NAMALWA (cell line): ENCODE data around the gene UBE2K.
A peak's percentile ranks its signal among the peaks of the same experiment; 100 is the strongest.
"Not testable (repeated sequence)": the region's sequence is repeated elsewhere in the genome, so short reads cannot be mapped to it uniquely, and the experiment has no call there.

Source experiments
- DNase-seq: peaks from one replicate; pipeline ENCODE4 v3.0.0-alpha.2; 2015; ENCODE audit warnings: low spot score

UBE2K gene

DNA sequence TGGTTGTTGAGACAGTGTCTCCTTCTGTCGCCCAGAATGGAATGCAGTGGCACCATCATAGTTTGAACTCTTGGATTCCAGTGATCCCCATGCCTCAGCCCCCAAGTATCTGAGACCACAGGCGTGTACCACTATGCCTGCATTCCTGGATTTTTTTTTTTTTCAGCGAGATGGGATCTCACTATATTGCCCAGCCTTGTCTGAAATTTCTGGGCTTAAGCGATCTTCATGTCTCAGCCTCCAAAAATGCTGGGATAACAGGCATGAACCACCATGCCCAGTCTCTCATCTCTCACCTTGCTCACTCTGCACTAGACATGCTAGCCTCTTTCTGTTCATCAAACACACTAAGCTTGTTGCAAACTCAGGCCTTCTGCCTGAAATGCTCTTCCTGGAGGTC lies 104.1 kb downstream of the UBE2K start:
- DNase-seq: no peak

DNA sequence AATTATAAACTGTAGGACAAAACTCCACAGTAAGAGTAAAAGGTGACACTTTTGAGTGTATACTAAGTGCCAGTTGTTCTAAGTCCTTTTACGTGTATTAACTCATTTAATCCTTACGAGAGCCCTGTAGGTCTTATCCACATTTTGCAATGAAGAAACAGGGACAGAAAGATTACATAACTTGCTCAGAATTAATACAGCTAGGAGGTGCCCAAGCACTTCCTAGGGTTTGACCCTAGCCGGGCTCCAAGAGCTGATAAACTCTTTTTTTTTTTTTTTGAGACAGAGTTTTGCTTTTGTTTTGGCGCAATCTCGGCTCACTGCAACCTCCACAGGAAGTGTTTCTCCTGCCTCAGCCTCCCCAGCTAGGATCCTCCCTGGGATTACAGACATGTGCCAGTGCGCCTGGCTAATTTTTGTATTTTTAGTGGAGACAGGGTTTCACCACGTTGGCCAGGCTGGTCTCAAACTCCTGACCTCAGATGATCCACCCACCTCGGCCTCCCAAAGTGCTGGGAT lies 110.4 kb downstream of the UBE2K start:
- DNase-seq: no peak

DNA sequence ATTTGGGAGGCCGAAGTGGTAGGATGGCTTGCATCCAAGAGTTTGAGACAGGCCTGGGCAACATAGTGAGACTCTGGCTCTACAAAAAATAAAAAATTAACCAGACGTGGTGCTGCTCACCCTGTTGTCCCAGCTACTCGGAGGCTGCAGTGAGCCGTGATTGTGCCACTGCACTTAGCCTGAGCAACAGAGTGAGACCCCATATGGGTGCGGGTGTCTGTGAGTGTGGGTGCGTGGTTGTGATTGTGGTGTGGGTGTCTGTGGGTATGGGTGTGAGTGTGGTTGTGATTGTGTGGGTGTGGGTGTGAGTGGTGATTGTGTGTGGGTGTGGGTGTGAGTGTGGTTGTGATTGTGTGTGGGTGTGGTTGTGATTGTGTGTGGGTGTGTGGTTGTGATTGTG lies 114.6 kb downstream of the UBE2K start:
- no peak for DNase-seq

DNA sequence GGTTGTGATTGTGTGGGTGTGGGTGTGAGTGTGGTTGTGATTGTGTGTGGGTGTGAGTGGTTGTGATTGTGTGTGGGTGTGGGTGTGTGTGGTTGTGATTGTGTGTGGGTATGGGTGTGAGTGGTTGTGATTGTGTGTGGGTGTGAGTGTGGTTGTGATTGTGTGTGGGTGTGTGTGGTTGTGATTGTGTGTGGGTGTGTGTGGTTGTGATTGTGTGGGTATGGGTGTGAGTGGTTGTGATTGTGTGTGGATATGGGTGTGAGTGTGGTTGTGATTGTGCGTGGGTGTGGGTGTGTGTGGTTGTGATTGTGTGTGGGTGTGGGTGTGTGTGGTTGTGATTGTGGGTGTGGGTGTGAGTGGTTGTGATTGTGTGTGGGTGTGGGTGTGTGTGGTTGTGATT lies 115.1 kb downstream of the UBE2K start:
- DNase-seq: not testable (repeated sequence)

DNA sequence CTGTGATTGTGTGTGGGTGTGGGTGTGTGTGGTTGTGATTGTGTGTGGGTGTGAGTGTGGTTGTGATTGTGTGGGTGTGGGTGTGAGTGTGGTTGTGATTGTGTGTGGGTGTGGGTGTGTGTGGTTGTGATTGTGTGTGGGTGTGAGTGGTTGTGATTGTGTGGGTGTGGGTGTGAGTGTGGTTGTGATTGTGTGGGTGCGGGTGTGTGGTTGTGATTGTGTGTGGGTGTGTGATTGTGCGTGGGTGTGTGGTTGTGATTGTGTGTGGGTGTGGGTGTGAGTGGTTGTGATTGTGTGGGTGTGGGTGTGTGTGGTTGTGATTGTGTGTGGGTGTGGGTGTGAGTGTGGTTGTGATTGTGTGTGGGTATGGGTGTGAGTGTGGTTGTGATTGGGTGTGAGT lies 115.8 kb downstream of the UBE2K start:
- DNase-seq: not testable (repeated sequence)

DNA sequence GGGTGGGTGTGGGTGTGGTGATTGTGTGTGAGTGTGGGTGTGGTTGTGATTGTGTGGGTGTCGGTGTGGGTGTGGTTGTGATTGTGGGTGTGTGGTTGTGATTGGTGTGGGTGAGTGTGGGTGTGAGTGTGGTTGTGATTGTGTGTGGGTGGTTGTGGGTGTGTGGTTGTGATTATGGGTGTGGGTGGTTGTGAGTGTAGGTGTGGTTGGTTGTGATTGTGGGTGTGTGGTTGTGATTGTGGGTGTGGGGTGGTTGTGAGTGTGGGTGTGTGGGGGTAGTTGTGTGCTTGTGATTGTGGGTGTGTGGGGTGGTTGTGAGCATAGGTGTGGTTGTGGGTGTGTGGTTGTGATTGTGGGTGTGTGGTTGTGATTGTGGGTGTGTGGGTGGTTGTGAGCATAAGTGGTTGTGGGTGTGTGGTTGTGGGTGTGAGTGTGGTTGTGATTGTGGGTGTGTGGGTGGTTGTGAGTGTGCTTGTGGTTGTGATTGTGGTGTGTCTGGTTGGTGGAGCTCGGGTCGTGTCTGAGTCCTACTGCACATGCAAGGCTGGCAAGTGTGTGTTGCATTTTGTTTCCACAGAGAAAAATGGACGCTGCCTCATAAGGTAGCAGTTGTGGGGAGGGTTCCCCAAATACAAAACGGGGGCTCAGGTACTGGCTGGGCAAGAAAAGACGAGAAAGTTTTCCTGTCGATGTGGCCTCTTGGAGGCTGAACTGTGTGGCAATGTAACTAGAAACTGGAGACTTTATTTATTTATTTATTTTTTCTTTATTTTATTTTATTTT lies 116.7 kb downstream of the UBE2K start:
- DNase-seq: peak; percentile 61

DNA sequence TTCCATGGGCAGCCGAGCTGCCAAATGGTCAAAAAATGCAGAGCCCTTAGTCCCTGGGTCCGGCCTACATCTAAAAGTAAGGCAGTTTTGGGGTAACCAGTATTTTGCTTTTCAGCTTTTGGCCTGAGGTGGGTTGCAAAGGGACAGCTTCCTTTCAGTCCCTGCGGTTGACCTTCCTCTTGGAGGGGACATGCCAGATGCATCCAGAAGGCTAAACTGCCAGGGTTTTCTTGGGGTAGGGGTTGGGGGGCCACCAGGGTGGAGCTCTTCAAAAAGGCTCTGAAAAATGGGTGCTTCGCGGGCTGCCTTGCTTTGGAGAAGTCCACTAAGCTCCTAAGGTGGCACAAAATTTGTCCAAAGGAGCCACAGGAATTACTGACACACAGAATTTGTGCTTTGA lies 120.7 kb downstream of the UBE2K start:
- no peak for DNase-seq

DNA sequence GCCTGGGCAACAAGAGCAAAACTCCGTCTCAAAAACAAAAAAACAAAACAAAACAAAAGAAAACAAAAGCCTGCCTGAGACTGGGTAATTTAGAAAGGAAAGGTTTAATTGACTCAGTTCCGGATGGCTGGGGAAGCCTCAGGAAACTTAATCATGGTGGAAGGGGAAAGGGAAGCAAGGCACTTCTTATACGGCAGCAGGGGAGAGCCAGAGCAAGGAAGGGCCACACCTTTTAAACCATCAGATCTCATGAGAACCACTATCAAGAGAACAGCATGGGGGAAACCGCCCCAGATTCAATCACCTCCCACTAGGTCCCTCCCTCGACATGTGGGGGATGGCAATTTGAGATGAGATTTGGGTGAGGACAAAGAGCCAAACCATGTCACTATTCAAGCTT lies 122.2 kb downstream of the UBE2K start:
- DNase-seq: no peak

DNA sequence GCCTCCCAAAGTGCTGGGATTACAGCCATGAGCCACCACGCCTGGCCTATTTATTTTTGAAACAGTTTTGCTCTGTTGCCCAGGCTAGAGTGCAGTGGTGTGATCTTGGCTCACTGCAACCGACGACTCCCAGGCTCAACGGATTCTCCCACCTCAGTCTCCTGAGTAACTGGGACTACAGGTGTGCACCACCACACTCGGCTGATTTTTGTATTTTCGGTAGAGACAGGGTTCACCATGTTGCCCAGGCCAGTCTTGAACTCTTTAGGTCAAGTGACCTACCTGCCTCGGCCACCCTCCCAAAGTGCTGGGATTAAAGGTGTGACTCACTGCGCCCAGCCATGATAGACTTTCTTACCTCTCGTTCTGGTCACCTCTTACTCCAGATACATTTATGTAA lies 124.0 kb downstream of the UBE2K start:
- no peak for DNase-seq

DNA sequence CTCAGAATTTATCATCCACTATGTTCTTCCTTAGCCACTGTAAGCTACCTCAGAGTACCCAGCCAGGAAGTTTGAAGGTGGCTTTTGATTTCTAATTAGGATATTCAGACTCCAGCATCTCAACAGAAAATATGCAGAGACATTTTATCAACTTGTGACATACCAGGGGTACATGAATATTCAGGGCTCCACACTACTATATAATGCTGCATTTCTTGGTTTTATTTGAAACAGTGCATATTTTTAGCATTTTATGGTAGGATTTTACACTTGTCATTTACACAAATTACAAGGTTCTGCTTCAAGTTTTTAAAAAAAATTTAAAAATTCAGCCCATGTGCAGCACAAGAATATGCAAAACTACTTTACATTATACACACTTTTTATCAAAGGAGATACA lies 124.7 kb downstream of the UBE2K start:
- DNase-seq: no peak

DNA sequence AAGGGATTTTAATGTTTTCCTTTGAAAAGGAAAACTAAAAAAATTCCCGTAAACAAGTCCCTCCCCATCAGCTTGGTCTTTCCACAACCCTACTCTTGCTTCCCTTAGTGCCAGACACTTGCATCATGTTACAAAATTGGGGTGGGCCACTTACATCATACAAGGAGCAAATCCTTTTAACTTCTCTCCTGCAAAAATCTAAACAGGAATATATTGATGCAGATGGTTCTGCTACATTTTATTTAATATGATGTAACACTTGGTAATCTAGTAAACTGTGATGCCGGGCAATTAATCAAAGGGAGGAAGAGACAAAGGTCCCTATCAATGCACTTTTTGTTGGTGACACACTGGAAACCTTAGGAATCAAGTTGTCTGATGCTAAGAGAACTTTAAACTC lies 125.3 kb downstream of the UBE2K start:
- DNase-seq: no peak

DNA sequence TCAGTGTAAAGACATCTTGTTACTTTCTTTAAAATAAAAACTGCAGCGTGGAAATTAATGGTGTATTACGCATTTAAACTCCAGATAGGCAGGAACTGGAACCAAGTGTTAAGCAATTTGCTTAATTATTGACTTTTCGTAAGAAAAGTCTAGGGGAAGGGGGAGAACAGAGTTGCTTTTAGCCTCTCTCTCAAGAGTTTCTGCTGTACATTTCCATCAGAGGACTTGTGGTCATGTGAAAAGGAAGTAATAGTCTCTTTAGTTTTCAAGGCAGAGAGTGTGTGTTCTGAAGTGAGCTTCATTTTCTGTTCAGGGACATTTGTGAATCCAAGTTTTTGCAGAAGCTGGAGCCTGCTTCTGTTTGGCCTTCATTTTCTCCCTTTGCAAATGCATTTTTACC lies 127.2 kb downstream of the UBE2K start:
- no peak for DNase-seq

DNA sequence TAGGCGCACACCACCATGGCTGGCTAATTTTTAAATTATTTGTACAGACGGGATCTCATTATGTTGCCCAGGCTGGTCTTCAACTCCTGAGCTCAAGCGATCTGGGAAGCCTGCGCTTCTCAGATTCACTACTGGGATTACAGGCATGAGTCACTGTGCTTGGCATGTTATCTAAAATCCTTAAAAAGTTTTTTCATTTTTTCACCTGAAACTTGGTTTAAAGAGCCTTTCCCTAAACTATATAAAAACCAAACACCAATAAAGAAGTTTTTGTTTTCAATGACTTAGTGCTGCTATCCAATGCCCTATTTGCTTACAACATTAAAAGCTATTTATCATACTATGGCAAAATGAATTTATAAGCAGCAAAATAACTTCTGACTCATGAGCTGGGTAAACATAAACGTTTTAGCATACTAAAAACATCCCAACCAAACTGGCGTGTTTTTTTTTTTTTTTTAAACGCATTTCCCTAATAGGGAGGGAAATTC lies 127.8 kb downstream of the UBE2K start:
- no peak for DNase-seq
